Ishikawa (cell line): ENCODE results near the gene HPS5.

Experiments
- CREB1 ChIP-seq: IDR thresholded peaks from 2 replicates; pipeline ENCODE4 v1.6.1; 2012; ENCODE audit warnings: low read depth
- EGR1 ChIP-seq: IDR thresholded peaks from 2 replicates; pipeline ENCODE4 v1.6.1; 2012
- EP300 ChIP-seq: IDR thresholded peaks from 2 replicates; pipeline ENCODE4 v1.6.1; 2012; ENCODE audit warnings: borderline replicate concordance
- MAX ChIP-seq: IDR thresholded peaks from 2 replicates; pipeline ENCODE4 v1.6.1; 2012
- REST ChIP-seq: IDR thresholded peaks from 2 replicates; pipeline ENCODE4 v1.6.1; 2012; ENCODE audit warnings: low read depth, mild to moderate bottlenecking
- TAF1 ChIP-seq: IDR thresholded peaks from 2 replicates; pipeline ENCODE4 v1.6.1; 2012; ENCODE audit warnings: low read depth, mild to moderate bottlenecking
- TCF12 ChIP-seq: IDR thresholded peaks from 2 replicates; pipeline ENCODE4 v1.6.1; 2012; ENCODE audit warnings: low read depth
- TEAD4 ChIP-seq: IDR thresholded peaks from 2 replicates; pipeline ENCODE4 v1.6.1; 2012
- YY1 ChIP-seq: IDR thresholded peaks from 2 replicates; pipeline ENCODE4 v1.6.1; 2012; ENCODE audit warnings: low read depth
- ZBTB7A ChIP-seq: IDR thresholded peaks from 2 replicates; pipeline ENCODE4 v1.6.1; 2012; ENCODE audit warnings: low read depth

GRCh38 chr11:18332891-18333290, 11.0 kb upstream of the HPS5 start:
- TF ChIP-seq YY1 (no peak), EP300 (no peak), TCF12 (no peak), TAF1 (no peak), REST (no peak), MAX (no peak), ZBTB7A (no peak), CREB1 (no peak), EGR1 (no peak), TEAD4 (no peak)
